CD14-positive monocyte (primary cell): ENCODE data around the gene ARL3. TPM values are rescaled to one million over a fixed set of nuclear protein-coding genes. Genes with fewer than 3 reads are reported as not detected.
A peak's percentile ranks its signal among the peaks of the same experiment; 100 is the strongest.

Source experiments
- DNase-seq, 3 donors: peaks; one replicate each; pipeline ENCODE4 v3.0.0-alpha.2; 2011 to 2022
- H2AFZ ChIP-seq: 2 replicates; pipeline ENCODE4 v1.6.0; 2012; ENCODE audit warnings: mild to moderate bottlenecking, low read depth, low read length, inconsistent platforms; ENCODE audit not compliant: insufficient read depth, poor library complexity, severe bottlenecking
- H3K27ac ChIP-seq, 2 donors: 1 replicate in 1 of 2; 2 replicates in 1 of 2; pipeline ENCODE4 v1.5.1; 2012 to 2013; ENCODE audit warnings: low read length in 2 of 2, control low read depth in 1 of 2, inconsistent platforms in 1 of 2, low read depth in 1 of 2, mild to moderate bottlenecking in 1 of 2
- H3K27me3 ChIP-seq, 2 donors: one replicate each; pipeline versions ENCODE4 v1.6.0 to v1.6.1; 2011 to 2013; ENCODE audit warnings: low read length in 2 of 2; ENCODE audit not compliant: control insufficient read depth in 2 of 2, insufficient read depth in 2 of 2
- H3K36me3 ChIP-seq, 2 donors: replicated peaks in 1 of 2; 1 replicate in 1 of 2; 2 replicates in 1 of 2; pipeline versions ENCODE4 v1.5.1 to v1.6.1; 2012 to 2013; ENCODE audit warnings: low read length in 2 of 2, control low read depth in 1 of 2, inconsistent platforms in 1 of 2, mild to moderate bottlenecking in 1 of 2; ENCODE audit not compliant: insufficient read depth in 2 of 2, control insufficient read depth in 1 of 2
- H3K4me1 ChIP-seq, 2 donors: 1 replicate in 1 of 2; 2 replicates in 1 of 2; pipeline versions ENCODE4 v1.5.1 to v1.6.1; 2012 to 2013; ENCODE audit warnings: low read length in 2 of 2, control low read depth in 1 of 2, inconsistent platforms in 1 of 2, mild to moderate bottlenecking in 1 of 2, moderate library complexity in 1 of 2; ENCODE audit not compliant: insufficient read depth in 2 of 2, control insufficient read depth in 1 of 2
- H3K4me2 ChIP-seq: replicated peaks from 2 replicates; pipeline ENCODE3; 2012; ENCODE audit warnings: low read length, moderate library complexity, mild to moderate bottlenecking; ENCODE audit not compliant: poor library complexity, severe bottlenecking; ENCODE audit errors: extremely low read depth
- H3K4me3 ChIP-seq, 3 experiments: fragments of 200-600 bp in 1 of 3; sonication (generic) in 1 of 3; replicated peaks in 1 of 3; 1 replicate in 2 of 3; 2 replicates in 1 of 3; pipeline ENCODE4 v1.5.1; 2011 to 2013; ENCODE audit warnings: low read length in 3 of 3, mild to moderate bottlenecking in 3 of 3, control low read depth in 2 of 3, low read depth in 2 of 3, inconsistent platforms in 1 of 3, moderate library complexity in 1 of 3
- H3K79me2 ChIP-seq: 2 replicates; pipeline ENCODE4 v1.6.0; 2012; ENCODE audit warnings: mild to moderate bottlenecking, control low read depth, inconsistent platforms, low read length, moderate library complexity; ENCODE audit not compliant: insufficient read depth
- H3K9ac ChIP-seq: 2 replicates; pipeline ENCODE4 v1.6.0; 2017; ENCODE audit warnings: low read length, mild to moderate bottlenecking; ENCODE audit not compliant: insufficient read depth, poor library complexity, severe bottlenecking
- H3K9me3 ChIP-seq, 2 donors: replicated peaks in 1 of 2; 1 replicate in 1 of 2; 2 replicates in 1 of 2; pipeline versions ENCODE4 v1.5.1 to v1.6.1; 2012 to 2013; ENCODE audit warnings: low read length in 2 of 2, control low read depth in 1 of 2; ENCODE audit not compliant: control insufficient read depth in 1 of 2, insufficient read depth in 1 of 2
- H4K20me1 ChIP-seq: 2 replicates; pipeline ENCODE4 v1.6.0; 2012; ENCODE audit warnings: mild to moderate bottlenecking, low read length, control low read depth, moderate library complexity; ENCODE audit not compliant: insufficient read depth
- H3K27ac Mint-ChIP-seq, 7 donors: one replicate each; pipeline ENCODE4 v1.8.0; 2020; ENCODE audit warnings: mild to moderate bottlenecking in 7 of 7, mixed read lengths in 7 of 7, moderate library complexity in 6 of 7, inconsistent platforms in 2 of 7
- H3K27me3 Mint-ChIP-seq, 3 donors: one replicate each; pipeline ENCODE4 v1.8.0; 2021 to 2022; ENCODE audit warnings: low read depth in 3 of 3, mild to moderate bottlenecking in 3 of 3, mixed read lengths in 3 of 3, moderate library complexity in 3 of 3, inconsistent platforms in 1 of 3
- H3K36me3 Mint-ChIP-seq, 2 donors: one replicate each; pipeline ENCODE4 v1.8.0; 2020; ENCODE audit warnings: mixed read lengths in 2 of 2, inconsistent platforms in 1 of 2, mild to moderate bottlenecking in 1 of 2
- H3K4me1 Mint-ChIP-seq: one replicate; pipeline ENCODE4 v1.8.0; 2020; ENCODE audit warnings: mild to moderate bottlenecking, mixed read lengths
- H3K4me3 Mint-ChIP-seq, 2 donors: one replicate each; pipeline ENCODE4 v1.8.0; 2020; ENCODE audit warnings: mild to moderate bottlenecking in 2 of 2, mixed read lengths in 2 of 2, moderate library complexity in 1 of 2
- H3K9me3 Mint-ChIP-seq, 7 donors: one replicate each; pipeline ENCODE4 v1.8.0; 2020 to 2022; ENCODE audit warnings: mixed read lengths in 7 of 7, mild to moderate bottlenecking in 6 of 7, moderate library complexity in 6 of 7, inconsistent platforms in 2 of 7
- CTCF ChIP-seq: fragments of 200-600 bp; IDR thresholded peaks from one replicate; pipeline ENCODE4 v1.8.0; 2022; ENCODE audit warnings: antibody characterized with exemption, mild to moderate bottlenecking
- whole genome bisulfite sequencing: methylation state at CpG from one replicate; pipeline ENCODE4 v1.1.5; 2013; ENCODE audit warnings: missing lambda C conversion rate; ENCODE audit not compliant: insufficient coverage; 5-methylcytosine and 5-hydroxymethylcytosine counted together
- intact Hi-C, 2 donors: fragments of 100-400 bp; cut with micrococcal nuclease; formaldehyde crosslinking; loops; one replicate each; pipeline versions ENCODE4 v1.15.0 to v1.15.1; 2023
- polyA plus RNA-seq, 3 donors: library from polyadenylated mRNA; depleted of rRNA in 1 of 3; unstranded in 2 of 3; stranded (reverse) in 1 of 3; fragments of 300-500 nt in 2 of 3; fragments of >200 nt in 1 of 3; fragmentation: Illumina TruSeq in 2 of 3; gene quantifications; 1 replicate in 2 of 3; 2 replicates in 1 of 3; pipeline ENCODE4 v1.2.3, GENCODE V29; 2012 to 2021

ARL3 gene
- polyA plus RNA-seq, 3 donors = 2.8 to 6.3 (median 6.0) TPM

- Mint-ChIP-seq H3K4me1 (peaks cover 64% of the 10 kb centered on the region), H3K9me3 (peaks cover 0 to 4% (median 0%) of the 10 kb centered on the region in 7 donors), H3K4me3 (peak overlapping the region; percentile 10 to 59), H3K27ac (peak overlapping the region; percentile 73 to 97 (median 85)), H3K36me3 (peaks cover 13 to 18% of the 10 kb centered on the region in 2 donors), H3K27me3 (peaks cover 2 to 6% (median 3%) of the 10 kb centered on the region in 3 donors)
- Histone ChIP-seq H3K9ac (no peak overlapping the region), H4K20me1 (no peaks in the 10 kb centered on the region), H3K4me3 (peak overlapping the region in 1 of 3 experiments; percentile 57), H3K4me1 (peaks cover 61 to 63% of the 10 kb centered on the region in 2 donors), H3K79me2 (peaks cover 19% of the 10 kb centered on the region), H3K9me3 (no peaks in the 10 kb centered on the region), H3K27me3 (no peaks in the 10 kb centered on the region), H3K36me3 (peaks cover 6 to 12% of the 10 kb centered on the region in 2 donors), H2AFZ (no peak overlapping the region), H3K4me2 (peak overlapping the region; percentile 45), H3K27ac (peak overlapping the region; percentile 3 to 96)
- no CpG with 5 or more reads among the region's 4 CpGs for WGBS
- TF ChIP-seq CTCF = no peak
- DNase-seq = peak in 2 of 3 donors; percentile 72 to 74
- intact Hi-C loops = no loop called here
Measured at GRCh38 chr10:102635377-102635776, 78.8 kb downstream of the ARL3 start.

- Histone ChIP-seq H3K4me1 (peaks cover 61 to 63% of the 10 kb centered on the region in 2 donors), H4K20me1 (no peaks in the 10 kb centered on the region), H2AFZ (no peak overlapping the region), H3K9ac (no peak overlapping the region), H3K27me3 (no peaks in the 10 kb centered on the region), H3K27ac (peak overlapping the region; percentile 96 to 99), H3K4me3 (peak overlapping the region in 1 of 3 experiments; percentile 57), H3K9me3 (no peaks in the 10 kb centered on the region), H3K36me3 (peaks cover 13 to 19% of the 10 kb centered on the region in 2 donors), H3K4me2 (peak overlapping the region; percentile 45), H3K79me2 (peaks cover 19% of the 10 kb centered on the region)
- intact Hi-C loops = no loop called here
- DNase-seq = peak in 1 of 3 donors; percentile 27
- TF ChIP-seq CTCF = no peak
- peaks cover 2 to 6% (median 3%) of the 10 kb centered on the region in 3 donors for H3K27me3 Mint-ChIP-seq
- H3K27ac Mint-ChIP-seq = peak overlapping the region; percentile 73 to 98 (median 96)
- peaks cover 0 to 4% (median 0%) of the 10 kb centered on the region in 7 donors for H3K9me3 Mint-ChIP-seq
- peaks cover 20 to 24% of the 10 kb centered on the region in 2 donors for H3K36me3 Mint-ChIP-seq
- H3K4me3 Mint-ChIP-seq = no peak overlapping the region
- peaks cover 64% of the 10 kb centered on the region for H3K4me1 Mint-ChIP-seq
- WGBS = 55% methylated on average over 3 of the region's 4 CpGs
Measured at GRCh38 chr10:102634686-102635085, 79.5 kb downstream of the ARL3 start.
